Measurements from ENCODE around the gene TNPO3. TPM values are rescaled to one million over a fixed set of nuclear protein-coding genes. Genes with fewer than 3 reads are reported as not detected.

TNPO3 gene
- total RNA-seq, 1 donor from 2014 or later: 52.5 TPM

DNA sequence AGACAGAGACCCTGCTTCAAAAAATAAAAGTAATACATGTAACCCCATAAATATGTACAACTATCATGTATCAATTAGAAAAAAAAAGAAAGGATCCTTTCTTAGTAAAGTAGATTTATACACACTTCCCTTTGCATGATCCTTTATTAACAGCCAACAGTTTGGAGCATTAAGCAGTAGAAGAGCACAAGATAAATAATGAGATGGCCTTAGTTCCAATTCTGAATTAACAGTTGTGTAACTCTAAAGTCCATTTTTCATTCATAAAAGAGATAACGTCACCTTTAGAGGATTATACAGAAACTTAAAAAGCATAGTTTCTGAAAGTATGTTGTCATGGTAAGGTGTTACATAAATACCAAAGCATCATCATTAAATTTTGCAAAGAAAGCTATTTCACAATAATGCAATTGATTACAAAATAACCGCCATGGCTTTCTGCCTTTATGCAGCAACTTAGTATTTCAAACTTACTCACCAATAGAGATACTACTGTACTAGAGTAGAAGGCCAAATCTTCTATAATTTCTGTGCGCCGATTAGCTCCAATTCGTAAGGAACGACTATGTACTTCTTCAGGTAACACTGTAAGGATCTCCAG lies 40.3 kb downstream of the TNPO3 start:
- TF ChIP-seq, protein P1, sequence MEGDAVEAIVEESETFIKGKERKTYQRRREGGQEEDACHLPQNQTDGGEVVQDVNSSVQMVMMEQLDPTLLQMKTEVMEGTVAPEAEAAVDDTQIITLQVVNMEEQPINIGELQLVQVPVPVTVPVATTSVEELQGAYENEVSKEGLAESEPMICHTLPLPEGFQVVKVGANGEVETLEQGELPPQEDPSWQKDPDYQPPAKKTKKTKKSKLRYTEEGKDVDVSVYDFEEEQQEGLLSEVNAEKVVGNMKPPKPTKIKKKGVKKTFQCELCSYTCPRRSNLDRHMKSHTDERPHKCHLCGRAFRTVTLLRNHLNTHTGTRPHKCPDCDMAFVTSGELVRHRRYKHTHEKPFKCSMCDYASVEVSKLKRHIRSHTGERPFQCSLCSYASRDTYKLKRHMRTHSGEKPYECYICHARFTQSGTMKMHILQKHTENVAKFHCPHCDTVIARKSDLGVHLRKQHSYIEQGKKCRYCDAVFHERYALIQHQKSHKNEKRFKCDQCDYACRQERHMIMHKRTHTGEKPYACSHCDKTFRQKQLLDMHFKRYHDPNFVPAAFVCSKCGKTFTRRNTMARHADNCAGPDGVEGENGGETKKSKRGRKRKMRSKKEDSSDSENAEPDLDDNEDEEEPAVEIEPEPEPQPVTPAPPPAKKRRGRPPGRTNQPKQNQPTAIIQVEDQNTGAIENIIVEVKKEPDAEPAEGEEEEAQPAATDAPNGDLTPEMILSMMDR (conservative IDR thresholded peaks at IDR 0.05; ENCODE audit: low read depth, low read length): no peak
- H3K4me3 ChIP-seq (ENCODE audit: low read depth, low read length): no peak overlapping the region
- no peak for DNase-seq (ENCODE audit: low read depth)

DNA sequence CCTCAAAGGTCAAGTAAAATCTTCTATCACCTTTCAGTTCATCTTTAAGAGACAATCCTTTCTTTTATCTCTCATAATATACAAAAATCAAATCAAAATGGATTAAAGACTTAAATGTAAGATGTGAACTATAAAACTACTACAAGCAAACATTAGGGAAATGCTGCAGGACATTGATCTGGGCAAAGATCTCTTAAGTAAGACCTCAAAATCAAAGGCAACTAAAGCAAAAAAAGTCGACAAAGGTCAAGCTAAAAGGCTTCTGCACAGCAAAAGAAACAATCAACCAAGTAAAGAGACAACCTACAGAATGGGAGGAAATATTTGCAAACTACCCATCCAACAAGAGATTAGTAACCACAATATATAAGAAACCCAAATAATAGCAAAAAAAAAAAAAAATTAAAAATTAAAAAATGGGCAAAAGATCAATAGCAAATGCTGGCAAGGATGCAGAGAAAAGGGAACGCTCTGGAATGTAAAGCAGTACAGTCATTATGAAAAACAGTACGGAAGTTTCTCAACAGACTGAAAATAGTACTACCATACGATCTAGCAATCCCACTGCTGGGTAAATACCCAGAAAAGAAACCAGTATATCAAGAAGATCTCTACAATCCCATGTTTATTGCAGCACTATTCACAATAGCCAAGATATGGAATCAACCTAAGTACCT lies 41.7 kb downstream of the TNPO3 start:
- H3K4me3 ChIP-seq (ENCODE audit: low read depth, low read length): no peak overlapping the region
- TF ChIP-seq, protein P1 (conservative IDR thresholded peaks at IDR 0.05; ENCODE audit: low read depth, low read length): no peak
- DNase-seq (ENCODE audit: low read depth): no peak

DNA sequence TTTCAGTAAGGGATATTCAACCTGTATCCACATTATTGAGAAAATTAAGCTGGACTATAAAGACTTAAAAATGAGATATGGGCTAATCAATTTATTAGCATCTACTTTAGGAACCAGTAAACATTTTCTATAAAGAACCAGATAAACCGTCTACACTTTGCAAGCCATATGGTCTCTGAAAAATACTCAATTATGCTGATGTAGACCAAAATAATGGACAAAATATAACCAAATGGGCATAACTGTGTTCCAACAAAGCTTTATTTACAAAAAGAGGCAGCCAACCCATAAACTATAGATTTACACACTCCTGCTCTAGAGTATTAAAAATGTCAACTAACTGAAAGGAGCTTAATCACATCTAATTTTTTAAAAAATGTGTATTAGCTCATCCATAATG lies 42.3 kb downstream of the TNPO3 start:
- DNase-seq (ENCODE audit: low read depth): no peak
- TF ChIP-seq, protein P1 (conservative IDR thresholded peaks at IDR 0.05; ENCODE audit: low read depth, low read length): no peak
- no peak overlapping the region for H3K4me3 ChIP-seq (ENCODE audit: low read depth, low read length)

GRCh38 chr7:129010075-129010474 lies 44.8 kb downstream of the TNPO3 start:
- DNase-seq (ENCODE audit: low read depth): no peak
- no peak overlapping the region for H3K4me3 ChIP-seq (ENCODE audit: low read depth, low read length)
- TF ChIP-seq, protein P1 (conservative IDR thresholded peaks at IDR 0.05; ENCODE audit: low read depth, low read length): no peak

DNA sequence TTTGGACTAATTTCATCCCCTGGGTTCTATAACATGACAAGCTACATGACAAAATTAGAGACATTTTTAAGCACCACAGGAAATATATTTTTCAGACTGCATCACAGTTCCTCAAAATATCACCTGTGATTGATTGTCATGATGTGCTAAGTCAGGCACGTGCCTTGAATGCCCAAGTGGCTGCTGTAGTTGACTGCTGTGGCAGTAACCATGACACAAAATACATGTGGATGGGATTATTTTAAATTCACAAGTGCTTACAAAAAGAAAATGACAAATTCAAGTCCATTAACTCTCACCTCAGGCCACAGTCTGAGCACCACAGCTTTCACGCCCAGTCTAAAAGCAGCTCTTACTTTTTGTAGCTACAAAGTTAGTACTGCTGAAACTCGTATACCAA lies 45.5 kb downstream of the TNPO3 start:
- no peak overlapping the region for H3K4me3 ChIP-seq (ENCODE audit: low read depth, low read length)
- TF ChIP-seq, protein P1 (conservative IDR thresholded peaks at IDR 0.05; ENCODE audit: low read depth, low read length): no peak
- no peak for DNase-seq (ENCODE audit: low read depth)

- no peak overlapping the region for H3K4me3 ChIP-seq (ENCODE audit: low read depth, low read length)
- TF ChIP-seq, protein P1 (conservative IDR thresholded peaks at IDR 0.05; ENCODE audit: low read depth, low read length): no peak
- DNase-seq (ENCODE audit: low read depth): no peak
Measured at GRCh38 chr7:129008645-129009414, 46.1 kb downstream of the TNPO3 start.

All from epithelial cell of proximal tubule (primary cell).